ENCODE results near the gene DNMT3A. TPM values are rescaled to one million over a fixed set of nuclear protein-coding genes. Genes with fewer than 3 reads are reported as not detected.

The DNMT3A gene
- total RNA-seq, 1 experiment from 2014 or later, result 215 TPM

GRCh38 chr2:25246001-25246400 lies 95.7 kb downstream of the DNMT3A start:
- no peaks in the 10 kb centered on the region for H3K9me3 ChIP-seq (ENCODE audit: control insufficient read depth, low read depth, low read length)
- no peak overlapping the region for H3K4me2 ChIP-seq (ENCODE audit: insufficient read depth, insufficient read length, low read length)
- Mint-ChIP-seq H3K4me3 (no peak overlapping the region), H3K4me1 (peaks cover 20 to 25% of the 10 kb centered on the region in 2 experiments), H3K9me3 (no peaks in the 10 kb centered on the region), H3K36me3 (ENCODE audit: insufficient read depth in 1 of 3, low read depth in 3 of 3) (peaks cover 74 to 91% (median 85%) of the 10 kb centered on the region in 3 experiments), H3K27ac (no peak overlapping the region; a peak in 2 of 7 replicates), H3K27me3 (ENCODE audit: low read depth) (no peaks in the 10 kb centered on the region)
- no CpG with 5 or more reads among the region's 14 CpGs for WGBS (ENCODE audit: extremely low coverage, insufficient read length, low lambda C conversion rate)
- H4K5ac ChIP-seq (ENCODE audit: insufficient read length, low read depth, low read length), result no peak overlapping the region
- H2AK5ac ChIP-seq (ENCODE audit: insufficient read length, low read length), result no peak overlapping the region
- no peak overlapping the region for H3K23ac ChIP-seq (ENCODE audit: insufficient read length, low read depth, low read length)
- no peak overlapping the region for H2BK12ac ChIP-seq (ENCODE audit: insufficient read length, low read depth, low read length)
- no peak for DNase-seq
- H3K23me2 ChIP-seq (ENCODE audit: insufficient read length, low read depth, low read length, poor library complexity, severe bottlenecking), result peaks cover 7% of the 10 kb centered on the region
- H3K79me1 ChIP-seq (ENCODE audit: insufficient read depth, low read depth, low read length, poor library complexity, severe bottlenecking), result peaks cover 6% of the 10 kb centered on the region
- no peak overlapping the region for H2BK120ac ChIP-seq (ENCODE audit: low read depth, low read length, poor library complexity, severe bottlenecking)
- H3T11ph ChIP-seq (ENCODE audit: low read length), result no peak overlapping the region
- H3K56ac ChIP-seq (ENCODE audit: insufficient read length, low read depth, low read length), result no peak overlapping the region
- peaks cover 6% of the 10 kb centered on the region; the same call in 1 of the 2 replicates for H3K4me1 ChIP-seq (ENCODE audit: insufficient read depth, low read length)
- no peaks in the 10 kb centered on the region for H3K27me3 ChIP-seq (ENCODE audit: insufficient read depth, low read length)
- no peak overlapping the region for H2AFZ ChIP-seq (ENCODE audit: low read length)
- no peak overlapping the region for H2BK15ac ChIP-seq (ENCODE audit: low read depth, low read length)
- no peak overlapping the region for H3K14ac ChIP-seq (ENCODE audit: insufficient read depth, low read length)
- no peak for TF ChIP-seq CTCF (conservative IDR thresholded peaks at IDR 0.05)
- H2BK5ac ChIP-seq (ENCODE audit: insufficient read length, low read length), result no peak overlapping the region
- H3K18ac ChIP-seq (ENCODE audit: insufficient read length, low read depth, low read length), result no peak overlapping the region
- H4K91ac ChIP-seq (ENCODE audit: insufficient read length, low read depth, low read length), result no peak overlapping the region
- no peak overlapping the region for H2BK20ac ChIP-seq (ENCODE audit: low read depth, low read length, poor library complexity, severe bottlenecking)
- peaks cover 19% of the 10 kb centered on the region; the same call in 1 of the 2 replicates for H3K79me2 ChIP-seq (ENCODE audit: insufficient read depth, low read length)
- H4K8ac ChIP-seq (replicated peaks; ENCODE audit: insufficient read length, low read depth, low read length), result no peak overlapping the region
- no peak overlapping the region for H3K4ac ChIP-seq (ENCODE audit: low read depth, low read length)
- H3K27ac ChIP-seq (ENCODE audit: insufficient read length, low read depth, low read length), result no peak overlapping the region
- H3K9ac ChIP-seq (ENCODE audit: extremely low read depth, insufficient read length, low read length), result no peak overlapping the region
- no peaks in the 10 kb centered on the region for H4K20me1 ChIP-seq (ENCODE audit: control insufficient read depth, insufficient read depth, insufficient read length)

Measured in H9 (cell line).